Hepatocyte (in vitro differentiated cells): ENCODE measurements around the gene KDELR1.

Source experiments
- EZH2phosphoT487 ChIP-seq: fragments of 200-600 bp; sonication (generic); IDR thresholded peaks from one replicate; pipeline ENCODE4 v1.6.1; 2018; ENCODE audit warnings: antibody characterized with exemption, mild to moderate bottlenecking, low read depth, moderate library complexity; ENCODE audit not compliant: unreplicated experiment, severe bottlenecking
- TF ChIP-seq, protein P1 (sequence below): fragments of 200-600 bp; sonication (generic); IDR thresholded peaks from 2 replicates; pipeline ENCODE4 v1.5.1; 2016; ENCODE audit warnings: antibody characterized with exemption, mild to moderate bottlenecking; ENCODE audit not compliant: poor library complexity

DNA sequence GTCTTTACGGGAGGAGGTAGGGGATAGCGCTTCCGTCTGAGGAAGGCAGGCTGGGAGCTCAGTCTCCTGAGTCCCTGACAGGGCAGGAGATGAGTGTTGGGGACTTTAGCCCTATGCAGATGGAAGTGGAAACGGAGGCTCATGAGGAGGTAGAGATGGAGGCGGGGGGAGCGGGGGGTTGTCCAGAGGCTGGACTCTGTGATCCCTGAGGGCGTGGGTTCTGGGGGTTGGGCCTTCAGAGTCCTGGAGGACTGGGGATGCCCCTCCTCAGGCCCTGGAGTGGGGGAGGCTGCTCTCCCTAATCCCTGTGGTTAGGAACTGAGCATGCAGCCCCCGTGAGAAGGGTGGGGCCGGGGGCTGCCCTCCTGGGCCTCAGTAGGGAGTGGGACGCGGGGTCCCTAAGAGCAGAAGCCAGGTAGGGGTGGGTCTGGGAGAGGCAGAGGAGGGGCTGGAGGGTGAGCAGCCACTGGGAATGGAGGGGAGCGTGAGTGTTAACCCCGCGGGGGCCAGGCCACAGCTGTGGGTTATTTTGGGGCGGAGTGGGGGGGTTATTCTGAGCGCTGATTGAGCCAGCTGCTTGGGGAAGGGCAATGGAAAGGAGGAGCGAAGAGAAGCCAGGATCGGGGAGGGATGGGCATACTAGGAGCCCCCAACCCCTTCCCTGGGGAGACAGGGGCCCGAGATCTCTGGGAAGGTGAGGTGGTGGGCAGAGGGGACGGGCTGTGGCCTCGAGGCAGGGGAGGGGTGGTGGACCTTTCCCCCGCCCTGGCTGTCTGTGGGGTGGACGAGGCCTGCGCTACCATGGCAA is 4.9 kb upstream of the KDELR1 start:
- TF ChIP-seq, protein P1, sequence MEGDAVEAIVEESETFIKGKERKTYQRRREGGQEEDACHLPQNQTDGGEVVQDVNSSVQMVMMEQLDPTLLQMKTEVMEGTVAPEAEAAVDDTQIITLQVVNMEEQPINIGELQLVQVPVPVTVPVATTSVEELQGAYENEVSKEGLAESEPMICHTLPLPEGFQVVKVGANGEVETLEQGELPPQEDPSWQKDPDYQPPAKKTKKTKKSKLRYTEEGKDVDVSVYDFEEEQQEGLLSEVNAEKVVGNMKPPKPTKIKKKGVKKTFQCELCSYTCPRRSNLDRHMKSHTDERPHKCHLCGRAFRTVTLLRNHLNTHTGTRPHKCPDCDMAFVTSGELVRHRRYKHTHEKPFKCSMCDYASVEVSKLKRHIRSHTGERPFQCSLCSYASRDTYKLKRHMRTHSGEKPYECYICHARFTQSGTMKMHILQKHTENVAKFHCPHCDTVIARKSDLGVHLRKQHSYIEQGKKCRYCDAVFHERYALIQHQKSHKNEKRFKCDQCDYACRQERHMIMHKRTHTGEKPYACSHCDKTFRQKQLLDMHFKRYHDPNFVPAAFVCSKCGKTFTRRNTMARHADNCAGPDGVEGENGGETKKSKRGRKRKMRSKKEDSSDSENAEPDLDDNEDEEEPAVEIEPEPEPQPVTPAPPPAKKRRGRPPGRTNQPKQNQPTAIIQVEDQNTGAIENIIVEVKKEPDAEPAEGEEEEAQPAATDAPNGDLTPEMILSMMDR = no peak
- TF ChIP-seq EZH2phosphoT487 = no peak
